Esophagus squamous epithelium (tissue), 4 donors: ENCODE results near the gene CEP170B.

Experiments
- CTCF ChIP-seq, 6 experiments: fragments of 450-650 bp in 4 of 6; fragments of 200-600 bp in 2 of 6; sonication (generic) in 2 of 6; IDR thresholded peaks; one replicate each; pipeline ENCODE4 v1.5.1; 2016 to 2019; ENCODE audit warnings: antibody characterized with exemption in 6 of 6, mild to moderate bottlenecking in 4 of 6, moderate library complexity in 4 of 6
- POLR2A ChIP-seq, 4 donors: fragments of 450-650 bp; IDR thresholded peaks; one replicate each; pipeline ENCODE4 v1.6.1; 2017; ENCODE audit warnings: antibody characterized with exemption in 4 of 4, mild to moderate bottlenecking in 4 of 4, moderate library complexity in 3 of 4

DNA sequence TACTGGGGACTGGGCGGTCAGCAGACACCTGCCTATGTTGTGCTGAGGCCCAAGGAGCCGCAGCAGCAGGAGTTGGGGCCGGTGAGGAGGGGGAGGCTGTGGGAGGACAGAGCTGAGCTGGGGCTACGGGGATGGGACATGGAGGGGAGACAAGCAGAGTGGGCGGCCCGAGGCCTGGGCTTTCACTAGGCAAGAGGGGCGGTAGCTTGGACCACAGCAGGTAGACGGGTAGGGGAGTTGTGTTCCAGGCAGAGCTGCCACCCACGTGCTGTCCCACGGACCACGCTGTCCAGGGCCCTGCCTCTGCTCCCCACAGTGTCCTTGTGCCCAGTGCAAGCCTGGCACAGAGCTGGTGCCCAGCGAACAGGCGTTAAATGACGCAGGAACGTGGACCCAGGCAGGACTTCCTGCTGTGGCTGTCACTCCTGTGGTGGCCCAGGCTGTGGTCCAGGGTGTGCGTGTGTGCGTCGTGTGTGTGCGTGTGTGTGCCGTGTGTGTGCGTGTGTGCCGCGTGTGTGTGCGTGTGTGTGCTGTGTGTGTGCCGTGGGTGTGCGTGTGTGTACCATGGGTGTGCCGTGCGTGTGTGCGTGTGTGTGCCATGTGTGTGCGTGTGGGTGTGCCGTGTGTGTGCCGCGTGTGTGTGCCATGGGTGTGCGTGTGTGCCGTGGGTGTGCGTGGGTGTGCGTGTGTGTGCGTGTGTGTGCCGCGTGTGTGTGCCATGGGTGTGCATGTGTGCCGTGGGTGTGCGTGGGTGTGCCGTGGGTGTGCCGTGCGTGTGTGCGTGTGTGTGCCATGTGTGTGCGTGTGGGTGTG lies 6.8 kb downstream of the CEP170B start:
- TF ChIP-seq CTCF (IDR thresholded peaks at IDR 0.05) = no peak
- TF ChIP-seq POLR2A (IDR thresholded peaks at IDR 0.05) = no peak
